K562 (cell line): ENCODE results near the gene MPC1. TPM values are rescaled to one million over a fixed set of nuclear protein-coding genes. Genes with fewer than 3 reads are reported as not detected.

ENCODE experiments used
- ADNP ChIP-seq: fragments of 200-800 bp; sonication (Bioruptor generic); IDR thresholded peaks from 2 replicates; pipeline ENCODE4 v1.6.1; 2016; ENCODE audit warnings: missing genetic modification characterization, missing compliant biosample characterization
- CGGBP1 ChIP-seq: fragments of 250-450 bp; sonication (Bioruptor Pico); IDR thresholded peaks from 2 replicates; pipeline ENCODE4 v1.9.0; 2021; ENCODE audit warnings: mild to moderate bottlenecking
- CTCF ChIP-seq, 3 experiments: IDR thresholded peaks in 2 of 3; conservative IDR thresholded peaks in 1 of 3; 2 replicates each; pipeline ENCODE4 v1.5.1; 2011 to 2012; ENCODE audit warnings: low read length in 3 of 3, mild to moderate bottlenecking in 3 of 3, control low read depth in 2 of 3, improper control_type of control experiment in 1 of 3, inconsistent platforms in 1 of 3, low read depth in 1 of 3, mixed read lengths in 1 of 3, moderate library complexity in 1 of 3; ENCODE audit not compliant: insufficient read depth in 2 of 3
- EZH2 ChIP-seq: IDR thresholded peaks from 2 replicates; pipeline ENCODE4 v1.6.1; 2012; ENCODE audit warnings: low read depth, mild to moderate bottlenecking, inconsistent platforms, low read length, borderline replicate concordance
- MAFG ChIP-seq: fragments of 450-650 bp; conservative IDR thresholded peaks from 2 replicates; pipeline ENCODE4 v1.6.1; 2016; ENCODE audit warnings: missing genetic modification characterization, missing compliant biosample characterization
- SAFB ChIP-seq: fragments of 200-400 bp; formaldehyde crosslinking; IDR thresholded peaks from 2 replicates; pipeline ENCODE4 v1.6.1; 2017; ENCODE audit warnings: low read depth, low read length, borderline replicate concordance
- TCF7 ChIP-seq: sonication (generic); IDR thresholded peaks from 2 replicates; pipeline ENCODE4 v1.6.1; 2016; ENCODE audit warnings: antibody characterized with exemption, borderline replicate concordance
- THAP7 ChIP-seq: fragments of 250-450 bp; sonication (Bioruptor Pico); IDR thresholded peaks from 2 replicates; pipeline ENCODE4 v1.5.0; 2021
- ZNF511 ChIP-seq: sonication (generic); formaldehyde crosslinking; IDR thresholded peaks from 2 replicates; pipeline ENCODE4 v1.8.0; 2022; ENCODE audit warnings: mild to moderate bottlenecking, missing genetic modification reagents
- ZNF696 ChIP-seq: fragments of 250-450 bp; sonication (Bioruptor Pico); conservative IDR thresholded peaks from 2 replicates; pipeline ENCODE4 v1.4.0; 2020; ENCODE audit warnings: mild to moderate bottlenecking, moderate library complexity
- polyA plus RNA-seq, 8 experiments: library from polyadenylated mRNA; depleted of rRNA in 4 of 8; stranded (reverse) in 5 of 8; unstranded in 3 of 8; fragments of >200 nt; fragmentation: Nextera tagmentation in 2 of 8; fragmentation: Illumina TruSeq in 1 of 8; extraction: Ambion mirVana in 2 of 8; extraction: Trizol in 1 of 8; gene quantifications; 2 replicates each; pipeline versions ENCODE4 v1.2.1 to v1.2.3, GENCODE V29; 2011 to 2014; ENCODE audit warnings: inconsistent platforms in 1 of 8, missing spikeins in 1 of 8
- total RNA-seq, 7 experiments: library from RNA; depleted of rRNA in 6 of 7; stranded (reverse); fragments of >200 nt in 6 of 7; fragmentation: Illumina TruSeq in 2 of 7; extraction: Trizol in 2 of 7; gene quantifications; 2 replicates each; pipeline versions ENCODE4 v1.2.1 to v1.2.3, GENCODE V29; 2011 to 2021; ENCODE audit warnings: low replicate concordance in 1 of 7
- TF ChIP-seq, protein P1 (sequence below): fragments of 250-450 bp; sonication (Bioruptor Pico); IDR thresholded peaks from 2 replicates; pipeline ENCODE4 v1.4.0; 2020
- TF ChIP-seq, protein P2 (sequence below), 2 experiments: fragments of 450-650 bp in 1 of 2; sonication (generic) in 1 of 2; formaldehyde crosslinking in 1 of 2; IDR thresholded peaks in 1 of 2; conservative IDR thresholded peaks in 1 of 2; 2 replicates each; pipeline versions ENCODE4 v1.6.1 to v1.8.1; 2016 to 2023; ENCODE audit warnings: mild to moderate bottlenecking in 2 of 2, moderate library complexity in 2 of 2, inconsistent platforms in 1 of 2, missing genetic modification reagents in 1 of 2
- TF ChIP-seq, protein P3 (sequence below): fragments of 250-450 bp; sonication (Bioruptor Pico); IDR thresholded peaks from 2 replicates; pipeline ENCODE4 v1.4.0; 2020; ENCODE audit warnings: mild to moderate bottlenecking

Gene MPC1
- total and polyA plus RNA-seq, 9 of the 15 experiments (the other 6 are each of a cell fraction or from before 2014, with no cell fraction given) = 78.6 to 185 (median 138) TPM

- TF ChIP-seq, protein P1, sequence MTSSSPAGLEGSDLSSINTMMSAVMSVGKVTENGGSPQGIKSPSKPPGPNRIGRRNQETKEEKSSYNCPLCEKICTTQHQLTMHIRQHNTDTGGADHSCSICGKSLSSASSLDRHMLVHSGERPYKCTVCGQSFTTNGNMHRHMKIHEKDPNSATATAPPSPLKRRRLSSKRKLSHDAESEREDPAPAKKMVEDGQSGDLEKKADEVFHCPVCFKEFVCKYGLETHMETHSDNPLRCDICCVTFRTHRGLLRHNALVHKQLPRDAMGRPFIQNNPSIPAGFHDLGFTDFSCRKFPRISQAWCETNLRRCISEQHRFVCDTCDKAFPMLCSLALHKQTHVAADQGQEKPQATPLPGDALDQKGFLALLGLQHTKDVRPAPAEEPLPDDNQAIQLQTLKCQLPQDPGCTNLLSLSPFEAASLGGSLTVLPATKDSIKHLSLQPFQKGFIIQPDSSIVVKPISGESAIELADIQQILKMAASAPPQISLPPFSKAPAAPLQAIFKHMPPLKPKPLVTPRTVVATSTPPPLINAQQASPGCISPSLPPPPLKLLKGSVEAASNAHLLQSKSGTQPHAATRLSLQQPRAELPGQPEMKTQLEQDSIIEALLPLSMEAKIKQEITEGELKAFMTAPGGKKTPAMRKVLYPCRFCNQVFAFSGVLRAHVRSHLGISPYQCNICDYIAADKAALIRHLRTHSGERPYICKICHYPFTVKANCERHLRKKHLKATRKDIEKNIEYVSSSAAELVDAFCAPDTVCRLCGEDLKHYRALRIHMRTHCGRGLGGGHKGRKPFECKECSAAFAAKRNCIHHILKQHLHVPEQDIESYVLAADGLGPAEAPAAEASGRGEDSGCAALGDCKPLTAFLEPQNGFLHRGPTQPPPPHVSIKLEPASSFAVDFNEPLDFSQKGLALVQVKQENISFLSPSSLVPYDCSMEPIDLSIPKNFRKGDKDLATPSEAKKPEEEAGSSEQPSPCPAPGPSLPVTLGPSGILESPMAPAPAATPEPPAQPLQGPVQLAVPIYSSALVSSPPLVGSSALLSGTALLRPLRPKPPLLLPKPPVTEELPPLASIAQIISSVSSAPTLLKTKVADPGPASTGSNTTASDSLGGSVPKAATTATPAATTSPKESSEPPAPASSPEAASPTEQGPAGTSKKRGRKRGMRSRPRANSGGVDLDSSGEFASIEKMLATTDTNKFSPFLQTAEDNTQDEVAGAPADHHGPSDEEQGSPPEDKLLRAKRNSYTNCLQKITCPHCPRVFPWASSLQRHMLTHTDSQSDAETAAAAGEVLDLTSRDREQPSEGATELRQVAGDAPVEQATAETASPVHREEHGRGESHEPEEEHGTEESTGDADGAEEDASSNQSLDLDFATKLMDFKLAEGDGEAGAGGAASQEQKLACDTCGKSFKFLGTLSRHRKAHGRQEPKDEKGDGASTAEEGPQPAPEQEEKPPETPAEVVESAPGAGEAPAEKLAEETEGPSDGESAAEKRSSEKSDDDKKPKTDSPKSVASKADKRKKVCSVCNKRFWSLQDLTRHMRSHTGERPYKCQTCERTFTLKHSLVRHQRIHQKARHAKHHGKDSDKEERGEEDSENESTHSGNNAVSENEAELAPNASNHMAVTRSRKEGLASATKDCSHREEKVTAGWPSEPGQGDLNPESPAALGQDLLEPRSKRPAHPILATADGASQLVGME = no peak
- 0 out of 6 replicates have a peak, but pooled peaks of 1 of the 3 experiments have one; percentile 2 for TF ChIP-seq CTCF (IDR thresholded peaks at IDR 0.05 in 2 of 3, conservative IDR thresholded peaks at IDR 0.05 in 1 of 3; ENCODE audit: insufficient read depth in 2 of 3, low read depth in 1 of 3, low read length in 3 of 3)
- no peak for TF ChIP-seq CGGBP1 (CRISPR knock-in tag)
- peak; percentile 81 for TF ChIP-seq TCF7
- TF ChIP-seq, protein P2, sequence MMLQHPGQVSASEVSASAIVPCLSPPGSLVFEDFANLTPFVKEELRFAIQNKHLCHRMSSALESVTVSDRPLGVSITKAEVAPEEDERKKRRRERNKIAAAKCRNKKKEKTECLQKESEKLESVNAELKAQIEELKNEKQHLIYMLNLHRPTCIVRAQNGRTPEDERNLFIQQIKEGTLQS (IDR thresholded peaks at IDR 0.05) = 0 out of 2 replicates have a peak, but pooled peaks have one; percentile 30
- TF ChIP-seq, protein P2 (CRISPR knock-in tag; conservative IDR thresholded peaks at IDR 0.05) = no peak
- no peak for TF ChIP-seq THAP7 (CRISPR knock-in tag)
- peak; percentile 91 for TF ChIP-seq SAFB
- TF ChIP-seq ZNF696 (CRISPR knock-in tag) = no peak
- TF ChIP-seq MAFG (tag) = no peak
- peak; percentile 50; the same call in 1 of the 2 replicates for TF ChIP-seq ZNF511 (CRISPR knock-in tag)
- TF ChIP-seq EZH2 = no peak
- TF ChIP-seq ADNP (tag) = no peak
- TF ChIP-seq, protein P3, sequence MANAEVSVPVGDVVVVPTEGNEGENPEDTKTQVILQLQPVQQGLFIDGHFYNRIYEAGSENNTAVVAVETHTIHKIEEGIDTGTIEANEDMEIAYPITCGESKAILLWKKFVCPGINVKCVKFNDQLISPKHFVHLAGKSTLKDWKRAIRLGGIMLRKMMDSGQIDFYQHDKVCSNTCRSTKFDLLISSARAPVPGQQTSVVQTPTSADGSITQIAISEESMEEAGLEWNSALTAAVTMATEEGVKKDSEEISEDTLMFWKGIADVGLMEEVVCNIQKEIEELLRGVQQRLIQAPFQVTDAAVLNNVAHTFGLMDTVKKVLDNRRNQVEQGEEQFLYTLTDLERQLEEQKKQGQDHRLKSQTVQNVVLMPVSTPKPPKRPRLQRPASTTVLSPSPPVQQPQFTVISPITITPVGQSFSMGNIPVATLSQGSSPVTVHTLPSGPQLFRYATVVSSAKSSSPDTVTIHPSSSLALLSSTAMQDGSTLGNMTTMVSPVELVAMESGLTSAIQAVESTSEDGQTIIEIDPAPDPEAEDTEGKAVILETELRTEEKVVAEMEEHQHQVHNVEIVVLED = peak; percentile 64
Observed at GRCh38 chr6:166342349-166343149, 40.2 kb downstream of the MPC1 start, which contains the start of gene SFT2D1 (continued).
